ENCODE data around the gene ACTMAP. TPM values are rescaled to one million over a fixed set of nuclear protein-coding genes. Genes with fewer than 3 reads are reported as not detected.

ACTMAP gene
- total RNA-seq, 1 donor from 2014 or later = 6.7 TPM

- DNase-seq (no peak), ATAC-seq (no peak)
- intact Hi-C loops (cut with micrococcal nuclease) = no loop called here
Measured at GRCh38 chr19:40724315-40724714, 26.0 kb downstream of the ACTMAP start.

GRCh38 chr19:40723661-40724254 lies 26.5 kb downstream of the ACTMAP start:
- intact Hi-C loops (cut with micrococcal nuclease) = no loop called here
- DNase-seq (no peak), ATAC-seq (no peak)

- DNase-seq (no peak), ATAC-seq (no peak)
Measured at GRCh38 chr19:40721936-40722661, 28.2 kb downstream of the ACTMAP start.

GRCh38 chr19:40721140-40721486 lies 29.2 kb downstream of the ACTMAP start:
- intact Hi-C loops (cut with micrococcal nuclease) = no loop called here
- ATAC-seq = no peak
- no peak for DNase-seq

More at GRCh38 chr19:40721936-40722661, 28.2 kb downstream of the ACTMAP start:
- intact Hi-C loops (cut with micrococcal nuclease) = no loop called here

- intact Hi-C loops (cut with micrococcal nuclease) = no loop called here
- DNase-seq = no peak
- ATAC-seq = no peak
Measured at GRCh38 chr19:40719414-40719894, 30.8 kb downstream of the ACTMAP start.

GRCh38 chr19:40718774-40719391 lies 31.4 kb downstream of the ACTMAP start:
- intact Hi-C loops (cut with micrococcal nuclease) = no loop called here
- ATAC-seq (no peak), DNase-seq (peak; percentile 74)

GRCh38 chr19:40717880-40718773 lies 32.1 kb downstream of the ACTMAP start:
- ATAC-seq = no peak
- intact Hi-C loops (cut with micrococcal nuclease) = no loop called here
- peak; percentile 53 for DNase-seq

GRCh38 chr19:40717325-40717879 lies 32.9 kb downstream of the ACTMAP start:
- no peak for DNase-seq
- intact Hi-C loops (cut with micrococcal nuclease) = no loop called here

GRCh38 chr19:40716482-40717324 lies 33.6 kb downstream of the ACTMAP start, which contains the start of the genes COQ8B and ITPKC:
Gene COQ8B (minus strand): TSS chr19:40716886. CDS start chr19:40714632, 2,254 bp downstream.
Gene ITPKC (plus strand): TSS chr19:40717112. CDS start chr19:40717136, 24 bp downstream.
- ATAC-seq (peak; percentile 79), DNase-seq (peak; percentile 100)
- intact Hi-C loops (cut with micrococcal nuclease) = no loop called here

More at GRCh38 chr19:40717325-40717879, 32.9 kb downstream of the ACTMAP start:
- ATAC-seq = no peak

- intact Hi-C loops (cut with micrococcal nuclease) = no loop called here
- no peak for DNase-seq
- ATAC-seq = no peak
Measured at GRCh38 chr19:40716031-40716481, 34.2 kb downstream of the ACTMAP start.

GRCh38 chr19:40714441-40715299 lies 35.6 kb downstream of the ACTMAP start:
- DNase-seq (peak; percentile 96), ATAC-seq (peak; percentile 77)
- intact Hi-C loops (cut with micrococcal nuclease) = no loop called here

- DNase-seq = no peak
- intact Hi-C loops (cut with micrococcal nuclease) = no loop called here
- ATAC-seq = no peak
Measured at GRCh38 chr19:40713939-40714338, 36.3 kb downstream of the ACTMAP start.

- no peak for ATAC-seq
- intact Hi-C loops (cut with micrococcal nuclease) = no loop called here
- no peak for DNase-seq
Measured at GRCh38 chr19:40709817-40710216, 40.5 kb downstream of the ACTMAP start.

GRCh38 chr19:40707615-40708014 lies 42.7 kb downstream of the ACTMAP start:
- ATAC-seq (no peak), DNase-seq (no peak)
- intact Hi-C loops (cut with micrococcal nuclease) = no loop called here

GRCh38 chr19:40705950-40706619 lies 44.2 kb downstream of the ACTMAP start:
- intact Hi-C loops (cut with micrococcal nuclease) = no loop called here

GRCh38 chr19:40705362-40705651 lies 45.0 kb downstream of the ACTMAP start:
- intact Hi-C loops (cut with micrococcal nuclease) = no loop called here
- DNase-seq (peak; percentile 72), ATAC-seq (peak; percentile 37)

More at GRCh38 chr19:40705950-40706619, 44.2 kb downstream of the ACTMAP start:
- DNase-seq = no peak
- peak; percentile 85 for ATAC-seq

Data from left ventricle myocardium superior (tissue), 1 donor.